Measurements from ENCODE around the gene PSMD8.

Gene PSMD8

DNA sequence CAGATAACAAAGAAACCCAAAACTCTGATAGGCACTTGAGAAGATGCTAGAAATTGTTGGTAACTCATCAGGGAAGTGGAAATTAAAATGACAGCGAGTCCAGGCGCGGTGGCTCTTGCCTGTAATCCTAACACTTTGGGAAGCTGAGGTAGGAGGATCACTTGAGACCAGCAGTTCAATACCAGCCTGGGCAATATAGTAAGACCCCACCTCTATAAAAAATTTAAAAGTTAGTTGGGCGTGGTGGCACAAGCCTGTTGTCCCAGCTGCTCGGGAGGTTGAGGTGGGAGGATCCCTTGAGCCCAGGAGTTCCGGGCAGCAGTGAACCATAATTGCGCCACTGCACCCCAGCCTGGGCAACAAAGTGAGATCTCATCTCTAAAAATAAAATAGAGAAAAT, 56.6 kb downstream of the PSMD8 start:
- H3K4me3 ChIP-seq (ENCODE audit: low read depth, low read length), result no peak overlapping the region
- TF ChIP-seq, protein P1, sequence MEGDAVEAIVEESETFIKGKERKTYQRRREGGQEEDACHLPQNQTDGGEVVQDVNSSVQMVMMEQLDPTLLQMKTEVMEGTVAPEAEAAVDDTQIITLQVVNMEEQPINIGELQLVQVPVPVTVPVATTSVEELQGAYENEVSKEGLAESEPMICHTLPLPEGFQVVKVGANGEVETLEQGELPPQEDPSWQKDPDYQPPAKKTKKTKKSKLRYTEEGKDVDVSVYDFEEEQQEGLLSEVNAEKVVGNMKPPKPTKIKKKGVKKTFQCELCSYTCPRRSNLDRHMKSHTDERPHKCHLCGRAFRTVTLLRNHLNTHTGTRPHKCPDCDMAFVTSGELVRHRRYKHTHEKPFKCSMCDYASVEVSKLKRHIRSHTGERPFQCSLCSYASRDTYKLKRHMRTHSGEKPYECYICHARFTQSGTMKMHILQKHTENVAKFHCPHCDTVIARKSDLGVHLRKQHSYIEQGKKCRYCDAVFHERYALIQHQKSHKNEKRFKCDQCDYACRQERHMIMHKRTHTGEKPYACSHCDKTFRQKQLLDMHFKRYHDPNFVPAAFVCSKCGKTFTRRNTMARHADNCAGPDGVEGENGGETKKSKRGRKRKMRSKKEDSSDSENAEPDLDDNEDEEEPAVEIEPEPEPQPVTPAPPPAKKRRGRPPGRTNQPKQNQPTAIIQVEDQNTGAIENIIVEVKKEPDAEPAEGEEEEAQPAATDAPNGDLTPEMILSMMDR (IDR thresholded peaks at IDR 0.05; ENCODE audit: low read depth, low read length), result no peak

DNA sequence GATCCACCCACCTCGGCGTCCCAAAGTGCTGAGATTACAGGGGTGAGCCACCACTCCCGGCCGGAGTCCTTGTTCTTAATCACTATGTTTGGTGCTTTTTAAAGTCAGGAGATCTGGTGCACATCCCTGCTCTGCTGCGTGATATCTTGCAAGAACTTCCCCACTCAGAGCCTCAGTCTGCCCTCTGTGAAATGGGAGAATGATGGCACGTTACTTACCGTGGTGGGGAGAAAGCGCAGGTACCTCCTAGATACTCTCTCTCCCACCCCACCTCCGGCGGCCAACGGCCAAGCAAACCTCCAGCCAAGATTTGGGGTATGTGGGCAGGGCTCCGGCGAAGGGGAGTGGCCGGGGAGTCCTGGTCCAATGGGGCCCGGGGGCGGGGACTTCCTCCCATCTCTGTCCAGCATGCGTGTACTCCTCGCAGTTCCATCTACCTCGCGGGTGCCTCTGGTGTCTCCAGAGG, 58.9 kb downstream of the PSMD8 start, which contains the start of gene RYR1:
Gene RYR1, plus strand, starts transcription at position 424 of the 466 bp plus-strand sequence. CDS start 139 bp downstream, outside the sequence.
- TF ChIP-seq, protein P1 (IDR thresholded peaks at IDR 0.05; ENCODE audit: low read depth, low read length), result no peak
- H3K4me3 ChIP-seq (ENCODE audit: low read depth, low read length), result no peak within 1 kb of the TSS
